RWPE1 (cell line): ENCODE measurements around the gene PSMF1.

Source experiments
- CTCF ChIA-PET: fragments of 350-600 bp; sonication (Branson Sonifier 250); formaldehyde crosslinking; extraction: SDS; loops from one replicate; lab custom pipeline; 2021; lab: Yijun Ruan, JAX
- POLR2A ChIA-PET: fragments of 400-600 bp; formaldehyde crosslinking; extraction: SDS; loops from one replicate; lab custom pipeline; 2020; ENCODE audit warnings: antibody characterized with exemption; ENCODE audit not compliant: low non-redundant PET; lab: Yijun Ruan, JAX
- DNase-seq: peaks from one replicate; pipeline ENCODE4 v3.0.0; 2012; ENCODE audit warnings: low spot score
- H3K27ac ChIP-seq: fragments of 450-650 bp; 2 replicates; pipeline ENCODE4 v1.5.1; 2017
- CTCF ChIP-seq: fragments of 450-650 bp; conservative IDR thresholded peaks from 2 replicates; pipeline ENCODE4 v1.5.1; 2017; ENCODE audit warnings: low read depth, mild to moderate bottlenecking

The PSMF1 gene

GRCh38 chr20:1127840-1128239, 9.4 kb downstream of the PSMF1 start:
- no peak overlapping the region for H3K27ac ChIP-seq
- POLR2A ChIA-PET = no interaction called here
- DNase-seq = no peak
- no peak for TF ChIP-seq CTCF
- CTCF ChIA-PET = interaction anchor here (0.6 kb wide), 1 partner anchor 1363 kb away, joined by 3 read pairs; no protein-coding TSS in a partner anchor

- ChIA-PET CTCF (no interaction called here), POLR2A (no interaction called here)
- 0 out of 2 replicates have a peak overlapping the region, but pooled peaks have one; percentile 9 for H3K27ac ChIP-seq
- no peak for TF ChIP-seq CTCF
- no peak for DNase-seq
Observed at GRCh38 chr20:1130058-1130694, 11.8 kb downstream of the PSMF1 start.

- H3K27ac ChIP-seq = 0 out of 2 replicates have a peak overlapping the region, but pooled peaks have one; percentile 9
- no peak for TF ChIP-seq CTCF
- ChIA-PET POLR2A (no interaction called here), CTCF (no interaction called here)
- DNase-seq = no peak
Observed at GRCh38 chr20:1130847-1131246, 12.4 kb downstream of the PSMF1 start.

GRCh38 chr20:1131354-1131753, 13.0 kb downstream of the PSMF1 start:
- ChIA-PET POLR2A (no interaction called here), CTCF (no interaction called here)
- DNase-seq = no peak
- no peak overlapping the region for H3K27ac ChIP-seq
- TF ChIP-seq CTCF = no peak

GRCh38 chr20:1134355-1134754, 16.0 kb downstream of the PSMF1 start:
- POLR2A ChIA-PET = no interaction called here
- CTCF ChIA-PET = interaction anchor here (0.7 kb wide), 1 partner anchor 317 kb away, joined by 4 read pairs; no protein-coding TSS in a partner anchor
- no peak for DNase-seq
- TF ChIP-seq CTCF = no peak
- H3K27ac ChIP-seq = no peak overlapping the region

GRCh38 chr20:1134836-1135235, 16.4 kb downstream of the PSMF1 start:
- ChIA-PET POLR2A (no interaction called here), CTCF (interaction anchor here (0.7 kb wide), 1 partner anchor 318 kb away, joined by 4 read pairs; no protein-coding TSS in a partner anchor)

More at GRCh38 chr20:1134836-1135235, 16.4 kb downstream of the PSMF1 start:
- no peak for DNase-seq
- TF ChIP-seq CTCF = no peak
- no peak overlapping the region for H3K27ac ChIP-seq
